ENCODE measurements around the gene IL13RA2. TPM values are rescaled to one million over a fixed set of nuclear protein-coding genes. Genes with fewer than 3 reads are reported as not detected.

Gene IL13RA2
- total RNA-seq, 1 donor from 2014 or later = not detected

GRCh38 chrX:115036029-115036428 is 18.6 kb upstream of the IL13RA2 start:
- DNase-seq (ENCODE audit: low spot score) = no peak
- Mint-ChIP-seq H3K36me3 (ENCODE audit: low read depth) (no peaks in the 10 kb centered on the region), H3K27ac (ENCODE audit: unreplicated experiment) (no peak overlapping the region), H3K9me3 (ENCODE audit: low read depth) (no peaks in the 10 kb centered on the region), H3K27me3 (ENCODE audit: low read depth) (peaks cover 14% of the 10 kb centered on the region), H3K4me3 (ENCODE audit: unreplicated experiment) (no peak overlapping the region), H3K4me1 (ENCODE audit: low read depth) (no peaks in the 10 kb centered on the region)
- TF ChIP-seq CTCF (IDR thresholded peaks at IDR 0.05) = no peak

- Mint-ChIP-seq H3K9me3 (ENCODE audit: low read depth) (no peaks in the 10 kb centered on the region), H3K27me3 (ENCODE audit: low read depth) (no peaks in the 10 kb centered on the region), H3K27ac (ENCODE audit: unreplicated experiment) (no peak overlapping the region), H3K4me3 (ENCODE audit: unreplicated experiment) (no peak overlapping the region), H3K4me1 (ENCODE audit: low read depth) (peaks cover 15% of the 10 kb centered on the region), H3K36me3 (ENCODE audit: low read depth) (no peaks in the 10 kb centered on the region)
- TF ChIP-seq CTCF (IDR thresholded peaks at IDR 0.05) = no peak
- no peak for DNase-seq (ENCODE audit: low spot score)
Measured at GRCh38 chrX:115031989-115032388, 14.6 kb upstream of the IL13RA2 start.

- H3K4me3 Mint-ChIP-seq (ENCODE audit: unreplicated experiment) = no peak overlapping the region
- H3K4me1 Mint-ChIP-seq (ENCODE audit: low read depth) = peaks cover 15% of the 10 kb centered on the region
- H3K9me3 Mint-ChIP-seq (ENCODE audit: low read depth) = no peaks in the 10 kb centered on the region
- H3K27me3 Mint-ChIP-seq (ENCODE audit: low read depth) = no peaks in the 10 kb centered on the region
- no peaks in the 10 kb centered on the region for H3K36me3 Mint-ChIP-seq (ENCODE audit: low read depth)
- no peak for DNase-seq (ENCODE audit: low spot score)
- H3K27ac Mint-ChIP-seq (ENCODE audit: unreplicated experiment) = no peak overlapping the region
- no peak for TF ChIP-seq CTCF (IDR thresholded peaks at IDR 0.05)
Measured at GRCh38 chrX:115030625-115031024, 13.2 kb upstream of the IL13RA2 start.

GRCh38 chrX:115029869-115030570 is 12.6 kb upstream of the IL13RA2 start:
- no peaks in the 10 kb centered on the region for H3K36me3 Mint-ChIP-seq (ENCODE audit: low read depth)
- H3K4me1 Mint-ChIP-seq (ENCODE audit: low read depth) = peaks cover 15% of the 10 kb centered on the region
- no peak for DNase-seq (ENCODE audit: low spot score)
- H3K27ac Mint-ChIP-seq (ENCODE audit: unreplicated experiment) = peak overlapping the region; percentile 55
- no peaks in the 10 kb centered on the region for H3K9me3 Mint-ChIP-seq (ENCODE audit: low read depth)
- TF ChIP-seq CTCF (IDR thresholded peaks at IDR 0.05) = peak; percentile 12
- H3K4me3 Mint-ChIP-seq (ENCODE audit: unreplicated experiment) = no peak overlapping the region
- no peaks in the 10 kb centered on the region for H3K27me3 Mint-ChIP-seq (ENCODE audit: low read depth)

- DNase-seq (ENCODE audit: low spot score) = no peak
- peaks cover 15% of the 10 kb centered on the region for H3K4me1 Mint-ChIP-seq (ENCODE audit: low read depth)
- H3K27ac Mint-ChIP-seq (ENCODE audit: unreplicated experiment) = peak overlapping the region; percentile 55
- no peak overlapping the region for H3K4me3 Mint-ChIP-seq (ENCODE audit: unreplicated experiment)
- H3K36me3 Mint-ChIP-seq (ENCODE audit: low read depth) = no peaks in the 10 kb centered on the region
- no peaks in the 10 kb centered on the region for H3K27me3 Mint-ChIP-seq (ENCODE audit: low read depth)
- TF ChIP-seq CTCF (IDR thresholded peaks at IDR 0.05) = no peak
- no peaks in the 10 kb centered on the region for H3K9me3 Mint-ChIP-seq (ENCODE audit: low read depth)
Measured at GRCh38 chrX:115029440-115029839, 12.0 kb upstream of the IL13RA2 start.

Data from chondrocyte (in vitro differentiated cells).